GM21529 (cell line): Measurements from ENCODE around the gene GSS.
A peak's percentile ranks its signal among the peaks of the same experiment; 100 is the strongest.

Source experiments
- ATAC-seq: cut with Tn5 transposase; IDR thresholded peaks from one replicate; pipeline ENCODE4 v1.9.1; 2021; ENCODE audit not compliant: unreplicated experiment

Gene GSS

DNA sequence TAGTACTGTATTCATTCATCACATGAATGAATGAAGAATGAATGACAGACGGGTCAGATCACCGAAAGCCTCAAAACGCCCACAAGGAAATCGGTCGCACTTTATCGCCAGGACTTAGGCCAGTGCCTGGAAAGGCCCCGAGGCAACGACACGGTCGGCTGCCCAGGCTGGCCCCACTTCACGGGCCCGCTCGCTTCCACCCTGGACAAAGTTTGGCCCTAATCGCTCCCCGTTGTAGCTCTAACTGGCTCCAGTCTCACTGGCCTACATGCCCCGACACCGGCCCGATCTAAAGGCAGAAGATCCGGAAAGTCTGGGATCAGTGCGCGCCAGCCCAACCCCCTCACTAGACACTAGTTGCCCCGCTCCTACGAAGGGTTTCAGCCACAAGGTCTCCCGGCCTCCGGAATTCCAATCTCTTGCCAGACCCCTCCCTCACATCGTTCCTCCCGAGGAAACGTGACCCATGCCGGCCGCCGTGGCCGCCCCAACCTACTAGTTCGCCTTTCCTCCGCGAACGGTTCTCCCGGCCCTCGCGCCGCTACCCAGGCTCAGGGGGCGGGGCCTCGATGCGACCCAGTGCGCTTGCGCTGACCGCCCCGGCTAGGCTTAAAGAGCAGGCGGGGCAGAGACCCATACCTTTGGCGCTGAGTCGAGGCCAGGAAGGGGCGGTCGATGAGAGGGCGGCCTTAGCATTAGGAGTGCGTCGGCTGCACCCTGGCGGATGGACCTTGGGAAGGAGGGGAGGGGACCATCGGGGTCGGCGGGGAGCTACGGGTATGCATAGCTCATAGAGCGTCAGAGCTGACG is at the start of gene GSS, which contains the start of gene MYH7B:
Gene GSS (minus strand): TSS at position 576 of the 810 bp plus-strand sequence. CDS start 3,954 bp downstream, outside the sequence.
Gene MYH7B (plus strand): TSS at position 638 of the 810 bp plus-strand sequence. CDS start 22,138 bp downstream, outside the sequence.
- peak; percentile 81 for ATAC-seq

DNA sequence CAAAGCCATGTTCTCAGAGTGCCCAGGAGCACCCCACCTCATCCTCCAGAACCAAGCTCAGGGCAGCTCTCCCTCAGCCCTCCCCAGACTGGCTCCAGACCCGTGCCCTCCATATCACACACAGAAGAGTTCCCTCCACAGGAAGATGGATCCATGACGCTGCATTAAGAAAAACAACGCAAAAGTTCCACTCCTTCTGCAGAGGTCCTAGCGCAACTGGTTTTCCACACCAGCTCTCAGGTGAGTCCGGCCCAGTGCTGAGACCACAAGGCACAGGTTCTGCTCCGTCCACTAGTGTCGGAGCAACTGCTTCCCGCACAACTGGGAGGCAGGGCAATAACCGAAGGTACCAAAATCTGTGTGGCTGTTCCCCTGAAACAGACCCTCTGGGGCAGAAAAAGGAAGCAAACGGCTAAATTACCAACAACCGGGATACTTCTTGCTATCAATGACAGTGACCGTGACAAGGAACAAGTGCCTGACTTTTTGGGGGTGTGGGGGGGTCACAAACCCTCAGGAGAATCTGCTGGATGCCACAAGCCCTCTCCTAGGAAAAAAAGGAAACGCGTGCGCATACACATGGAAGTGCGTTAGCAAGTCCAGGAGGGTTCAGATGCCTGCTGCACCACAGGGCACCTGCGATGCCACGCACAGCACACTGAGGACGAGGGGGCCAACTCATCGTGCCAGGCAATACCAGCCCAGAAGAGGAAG is 49.3 kb upstream of the GSS start:
- ATAC-seq: no peak

DNA sequence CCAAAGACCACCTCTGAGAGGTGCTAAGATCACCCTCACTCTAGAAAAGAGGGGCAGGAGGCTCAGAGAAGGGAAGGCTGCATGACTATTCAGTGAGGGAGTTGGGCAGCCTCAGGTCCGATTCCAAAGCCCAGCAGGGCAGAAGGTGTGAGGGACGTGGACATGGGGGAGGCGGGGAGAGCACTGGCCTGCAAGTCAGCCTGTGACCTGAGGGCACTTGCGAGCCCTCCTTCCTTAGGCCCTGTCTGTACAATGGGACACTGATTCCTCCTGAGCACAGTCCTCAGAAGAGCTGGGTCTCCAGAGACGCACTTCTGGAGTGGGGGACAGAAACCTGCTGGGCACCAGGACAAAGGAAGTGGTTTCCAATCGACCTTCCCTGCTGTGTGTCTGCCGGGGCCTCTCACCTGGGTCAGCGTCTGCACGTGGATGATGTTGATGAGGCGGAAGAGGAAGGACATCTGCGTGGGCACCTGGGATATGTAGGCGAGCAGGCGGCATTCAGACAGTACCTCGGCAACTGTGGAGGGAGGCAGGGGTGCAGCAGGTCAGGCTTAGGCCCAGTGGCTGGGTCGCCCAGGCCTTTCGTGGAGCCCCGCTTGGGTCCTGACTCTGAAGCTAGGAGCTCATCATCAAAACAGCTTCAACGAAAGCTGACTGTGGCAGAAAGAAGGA is 48.6 kb upstream of the GSS start:
- no peak for ATAC-seq

GRCh38 chr20:35003211-35004031 is 47.8 kb upstream of the GSS start:
- ATAC-seq: no peak

GRCh38 chr20:35002426-35003210 is 47.0 kb upstream of the GSS start:
- ATAC-seq: no peak

- ATAC-seq: no peak
These were observed 46.2 kb upstream of the GSS start for GRCh38 chr20:35001596-35002362.

DNA sequence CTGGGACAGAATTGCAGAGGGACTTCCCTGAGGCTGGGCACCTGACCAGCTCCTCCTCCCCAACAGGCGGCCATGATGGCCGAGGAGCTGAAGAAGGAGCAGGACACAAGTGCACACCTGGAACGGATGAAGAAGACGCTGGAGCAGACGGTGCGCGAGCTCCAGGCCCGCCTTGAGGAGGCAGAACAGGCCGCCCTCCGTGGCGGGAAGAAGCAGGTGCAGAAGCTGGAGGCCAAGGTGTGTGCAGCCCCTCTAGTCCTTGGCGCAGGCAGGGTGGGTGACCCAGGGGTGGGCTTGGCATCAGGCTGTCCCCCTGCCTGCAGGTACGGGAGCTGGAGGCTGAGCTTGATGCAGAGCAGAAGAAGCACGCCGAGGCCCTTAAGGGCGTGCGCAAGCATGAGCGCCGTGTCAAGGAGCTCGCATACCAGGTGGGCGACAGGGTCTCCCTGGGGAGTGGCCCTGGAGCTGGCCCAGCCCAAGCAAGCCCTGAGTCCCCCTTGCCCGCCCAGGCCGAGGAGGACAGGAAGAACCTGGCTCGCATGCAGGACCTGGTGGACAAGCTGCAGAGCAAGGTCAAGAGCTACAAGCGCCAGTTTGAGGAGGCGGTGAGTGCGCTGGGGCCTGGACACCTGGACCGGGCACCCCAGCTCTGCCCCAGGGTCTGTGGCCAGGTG is 45.5 kb upstream of the GSS start:
- ATAC-seq: no peak

GRCh38 chr20:35000311-35000921 is 44.8 kb upstream of the GSS start:
- no peak for ATAC-seq

DNA sequence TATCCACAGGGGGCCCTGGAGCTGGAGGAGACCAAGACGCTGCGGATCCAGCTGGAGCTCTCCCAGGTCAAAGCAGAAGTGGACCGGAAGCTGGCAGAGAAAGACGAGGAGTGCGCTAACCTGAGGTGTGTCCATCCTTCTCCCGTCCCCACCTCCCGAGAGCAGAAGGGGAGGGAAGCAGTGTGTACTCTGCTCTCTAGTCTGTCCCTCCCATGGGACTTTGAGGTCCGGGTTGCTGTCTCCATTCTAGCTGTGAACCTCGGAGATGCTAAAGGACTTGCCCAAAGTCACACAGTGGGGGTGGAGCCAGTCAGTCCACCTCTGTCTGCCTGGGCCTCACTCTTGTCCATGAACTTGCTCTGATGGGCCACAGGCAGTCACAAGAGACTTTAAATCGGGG is 44.2 kb upstream of the GSS start:
- ATAC-seq: no peak

DNA sequence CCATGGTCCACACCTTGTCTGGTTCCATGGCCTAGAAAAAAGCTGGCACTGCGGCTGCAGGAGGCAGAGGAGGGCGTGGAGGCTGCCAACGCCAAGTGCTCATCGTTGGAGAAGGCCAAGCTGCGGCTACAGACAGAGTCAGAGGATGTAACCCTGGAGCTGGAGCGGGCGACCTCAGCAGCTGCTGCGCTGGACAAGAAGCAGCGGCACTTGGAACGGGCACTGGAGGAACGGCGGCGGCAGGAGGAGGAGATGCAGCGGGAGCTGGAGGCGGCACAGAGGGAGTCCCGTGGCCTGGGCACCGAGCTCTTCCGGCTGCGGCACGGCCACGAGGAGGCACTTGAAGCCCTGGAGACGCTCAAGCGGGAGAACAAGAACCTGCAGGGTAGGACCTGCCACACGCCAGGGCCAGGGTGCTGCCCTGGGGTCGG is 43.4 kb upstream of the GSS start:
- ATAC-seq: no peak

GRCh38 chr20:34998331-34998950 is 42.8 kb upstream of the GSS start:
- no peak for ATAC-seq

DNA sequence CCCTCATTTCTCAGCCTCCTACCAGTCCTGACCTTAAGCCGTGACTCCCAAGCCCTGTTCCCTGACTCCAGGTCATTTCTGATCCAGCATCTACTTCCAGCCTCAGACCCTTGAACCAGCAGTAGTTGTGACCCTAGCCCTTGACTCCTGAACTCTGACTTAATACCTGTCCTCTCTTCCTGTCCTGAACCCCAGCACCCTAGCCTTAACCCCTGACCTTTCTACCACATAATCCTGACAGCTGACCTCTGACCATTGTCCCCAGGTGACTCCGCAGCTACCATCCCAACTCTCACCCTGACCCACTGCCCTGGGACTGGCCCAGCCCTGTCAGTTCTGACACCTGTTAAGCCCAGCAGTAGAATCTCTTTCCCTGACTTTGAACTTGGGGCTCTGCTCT is 42.2 kb upstream of the GSS start:
- ATAC-seq: no peak

DNA sequence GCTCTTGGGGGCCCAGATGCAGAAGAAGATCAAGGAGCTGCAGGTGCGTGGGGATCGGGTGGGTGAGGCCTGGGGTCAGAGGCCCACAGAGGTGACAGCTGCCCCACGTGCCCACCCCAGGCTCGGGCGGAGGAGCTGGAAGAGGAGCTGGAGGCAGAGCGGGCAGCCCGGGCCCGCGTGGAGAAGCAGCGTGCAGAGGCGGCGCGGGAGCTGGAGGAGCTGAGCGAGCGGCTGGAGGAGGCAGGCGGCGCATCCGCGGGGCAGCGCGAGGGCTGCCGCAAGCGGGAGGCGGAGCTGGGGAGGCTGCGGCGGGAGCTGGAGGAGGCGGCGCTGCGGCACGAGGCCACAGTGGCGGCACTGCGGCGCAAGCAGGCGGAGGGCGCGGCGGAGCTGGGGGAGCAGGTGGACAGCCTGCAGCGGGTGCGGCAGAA is 41.5 kb upstream of the GSS start:
- no peak for ATAC-seq

DNA sequence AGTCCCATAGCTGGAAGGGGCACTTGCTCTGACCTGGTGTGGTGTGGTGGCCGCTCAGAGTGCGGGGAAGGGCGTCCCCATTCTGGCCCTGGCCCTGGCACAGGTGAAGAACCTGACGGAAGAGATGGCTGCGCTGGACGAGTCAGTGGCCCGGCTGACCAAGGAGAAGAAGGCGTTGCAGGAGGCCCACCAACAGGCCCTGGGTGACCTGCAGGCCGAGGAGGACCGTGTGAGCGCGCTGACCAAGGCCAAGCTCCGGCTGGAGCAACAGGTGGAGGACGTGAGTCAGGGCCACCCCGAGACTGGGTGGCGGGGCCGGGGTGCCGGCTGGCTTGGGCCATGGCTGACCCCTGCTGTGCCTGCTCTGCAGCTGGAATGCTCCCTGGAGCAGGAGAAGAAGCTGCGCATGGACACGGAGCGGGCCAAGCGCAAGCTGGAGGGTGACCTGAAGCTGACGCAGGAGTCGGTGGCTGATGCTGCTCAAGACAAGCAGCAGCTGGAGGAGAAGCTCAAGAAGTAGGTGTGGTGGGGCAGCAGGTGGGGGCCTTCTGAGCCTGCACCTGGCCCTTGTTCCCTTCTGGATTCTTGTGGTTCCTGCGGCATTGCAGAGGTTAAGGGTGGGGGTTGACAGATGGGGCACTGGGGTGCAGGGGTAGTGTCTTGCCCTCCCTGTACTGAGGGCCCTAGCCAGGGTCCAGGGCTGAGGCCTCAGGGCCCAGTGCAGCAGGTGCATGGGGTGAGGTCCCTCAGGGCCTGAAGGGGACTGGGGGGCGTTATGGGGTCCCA is 40.8 kb upstream of the GSS start:
- ATAC-seq: no peak

DNA sequence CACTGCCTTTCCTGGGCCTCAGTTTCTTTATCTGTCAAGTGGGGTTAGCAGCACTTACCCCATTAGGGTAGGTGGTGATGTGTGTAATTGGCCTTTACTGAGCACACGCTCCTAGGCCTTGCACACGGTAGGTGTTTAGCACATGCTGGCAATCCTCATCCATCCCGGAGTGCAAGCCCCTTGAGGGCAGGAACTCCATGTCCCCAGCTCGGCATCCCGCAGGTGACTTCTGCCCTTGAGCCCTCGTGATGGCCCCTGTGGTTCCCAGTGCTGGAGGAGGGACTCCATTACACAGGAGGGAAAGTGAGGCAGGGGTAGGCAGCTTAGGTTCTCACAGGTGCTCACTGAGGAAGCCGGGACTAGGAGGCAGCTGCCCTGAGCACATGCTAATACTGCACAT is 40.1 kb upstream of the GSS start:
- ATAC-seq: no peak

GRCh38 chr20:34995192-34995591 is 39.6 kb upstream of the GSS start:
- ATAC-seq: no peak

DNA sequence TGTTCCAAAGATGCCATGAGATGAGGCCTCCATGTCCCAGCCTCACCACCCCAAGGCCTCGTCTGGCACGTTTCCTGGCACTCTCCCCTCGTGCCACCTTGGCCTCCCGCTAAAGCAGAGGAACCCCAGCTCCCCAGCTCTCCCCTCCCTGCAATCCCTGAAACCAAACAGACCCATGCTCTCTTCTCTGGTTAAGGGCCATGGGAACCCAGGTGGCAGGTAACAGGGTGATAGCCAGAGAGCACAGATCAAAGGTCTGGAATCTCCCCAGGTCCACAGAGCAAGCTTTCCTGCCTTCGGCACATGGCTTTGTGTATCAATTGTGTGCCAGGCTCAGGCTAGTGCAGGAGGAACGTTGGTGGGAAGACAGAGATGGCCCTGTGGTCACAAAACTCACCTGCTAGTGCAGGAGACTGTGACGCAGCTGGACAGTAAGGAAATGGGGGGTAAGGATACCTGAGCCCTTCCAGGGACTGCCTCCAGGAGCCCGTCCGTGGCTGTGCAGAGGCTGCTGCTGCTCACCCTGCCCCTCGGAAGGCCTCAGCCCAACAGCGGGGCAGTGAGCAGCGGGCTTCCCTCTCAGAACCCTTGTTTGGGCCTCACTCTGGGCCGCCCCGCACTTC is 39.0 kb upstream of the GSS start:
- no peak for ATAC-seq
